ENCODE results near the gene CHSY1.

DNA sequence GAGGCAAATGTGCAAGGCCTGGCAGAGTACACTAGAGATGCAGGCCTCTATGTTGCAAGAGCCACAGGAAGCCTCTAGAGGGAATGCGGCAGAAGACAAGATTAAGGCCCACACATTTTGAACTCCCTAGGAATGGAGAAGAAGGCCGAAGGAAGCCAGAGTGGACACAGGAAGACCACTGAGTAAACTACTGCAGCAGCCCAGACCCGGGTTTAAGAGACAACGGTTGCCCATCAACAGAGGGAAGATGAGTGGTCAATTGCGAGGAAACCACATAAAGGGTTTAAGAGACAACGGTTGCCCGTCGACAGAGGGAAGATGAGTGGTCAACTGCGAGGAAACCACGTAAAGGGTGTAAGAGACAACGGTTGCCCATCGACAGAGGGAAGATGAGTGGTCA is 14.6 kb downstream of the CHSY1 start:
- TF ChIP-seq TAF1 (IDR thresholded peaks at IDR 0.05; ENCODE audit: low read depth) (no peak), FOXM1 (IDR thresholded peaks at IDR 0.05; ENCODE audit: borderline replicate concordance, low read depth) (no peak), EP300 (IDR thresholded peaks at IDR 0.05; ENCODE audit: borderline replicate concordance) (no peak)

Measured in Ishikawa (cell line).